Osteoblast (primary cell): ENCODE measurements around the gene PCGF5. TPM values are rescaled to one million over a fixed set of nuclear protein-coding genes. Genes with fewer than 3 reads are reported as not detected.
"Not testable (repeated sequence)": the region's sequence is repeated elsewhere in the genome, so short reads cannot be mapped to it uniquely, and the experiment has no call there.

ENCODE experiments used
- DNase-seq: peaks from one replicate; pipeline ENCODE4 v3.0.0; 2011; ENCODE audit warnings: low spot score, mixed read lengths; ENCODE audit not compliant: insufficient read length; ENCODE audit errors: missing footprints
- H2AFZ ChIP-seq: 2 replicates; pipeline ENCODE4 v1.6.0; 2011; ENCODE audit warnings: mild to moderate bottlenecking, low read length
- H3K27ac ChIP-seq: 2 replicates; pipeline ENCODE4 v1.5.1; 2011; ENCODE audit warnings: mild to moderate bottlenecking, low read depth, low read length, moderate library complexity
- H3K27me3 ChIP-seq: 2 replicates; pipeline ENCODE4 v1.6.0; 2012; ENCODE audit warnings: mild to moderate bottlenecking, control low read depth, inconsistent platforms, low read length, moderate library complexity; ENCODE audit not compliant: insufficient read depth
- H3K36me3 ChIP-seq: 2 replicates; pipeline ENCODE4 v1.5.1; 2011; ENCODE audit warnings: mild to moderate bottlenecking, low read length, control low read depth, moderate library complexity; ENCODE audit not compliant: insufficient read depth
- H3K4me1 ChIP-seq: 2 replicates; pipeline ENCODE4 v1.5.1; 2011; ENCODE audit warnings: mild to moderate bottlenecking, low read length, control low read depth, moderate library complexity; ENCODE audit not compliant: insufficient read depth
- H3K4me2 ChIP-seq: 2 replicates; pipeline ENCODE4 v1.6.0; 2011; ENCODE audit warnings: mild to moderate bottlenecking, low read length; ENCODE audit not compliant: insufficient read depth
- H3K4me3 ChIP-seq: fragments of 200-600 bp; sonication (generic); 3 replicates; pipeline ENCODE4 v1.5.1; 2012; ENCODE audit warnings: mild to moderate bottlenecking, low read length, inconsistent platforms; ENCODE audit not compliant: insufficient read depth
- H3K79me2 ChIP-seq: 2 replicates; pipeline ENCODE4 v1.6.0; 2012; ENCODE audit warnings: mild to moderate bottlenecking, low read length, control low read depth, inconsistent platforms; ENCODE audit not compliant: insufficient read depth
- H3K9me3 ChIP-seq: 2 replicates; pipeline ENCODE4 v1.5.1; 2011; ENCODE audit warnings: low read depth, low read length, control low read depth
- H4K20me1 ChIP-seq: 2 replicates; pipeline ENCODE4 v1.6.0; 2012; ENCODE audit warnings: mild to moderate bottlenecking, low read length, control low read depth; ENCODE audit not compliant: insufficient read depth
- total RNA-seq: library from RNA; depleted of rRNA; stranded (reverse); fragments of >200 nt; gene quantifications from 2 replicates; pipeline ENCODE4 v1.2.3, GENCODE V29; 2012
- TF ChIP-seq, protein P1 (sequence below): IDR thresholded peaks from 2 replicates; pipeline ENCODE4 v1.5.1; 2011; ENCODE audit warnings: mild to moderate bottlenecking, low read depth, low read length, moderate library complexity; ENCODE audit errors: extremely low read depth

PCGF5 gene
- total RNA-seq, 1 donor, result 99.2 TPM

DNA sequence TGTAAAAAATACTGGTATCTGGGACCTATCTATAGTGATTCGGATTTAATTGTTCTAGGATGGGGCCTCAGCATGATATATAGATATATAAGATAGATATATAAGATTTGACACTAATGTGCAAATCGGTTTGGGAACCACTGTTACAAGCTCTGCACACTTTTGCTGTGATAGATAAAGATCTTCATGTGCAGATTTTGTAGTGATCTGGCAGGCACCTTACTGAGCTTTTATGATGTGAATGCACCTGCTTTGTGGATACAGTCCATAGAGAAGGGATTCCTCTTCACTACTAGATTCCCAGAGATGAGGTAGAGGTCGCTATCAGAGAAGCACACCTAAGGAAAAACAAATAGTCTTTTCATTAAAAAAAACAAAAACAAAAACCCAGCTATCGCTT lies 33.3 kb upstream of the PCGF5 start:
- Histone ChIP-seq H3K36me3 (no peaks in the 10 kb centered on the region), H3K79me2 (peaks cover 74% of the 10 kb centered on the region), H3K4me2 (no peak overlapping the region), H3K4me1 (peaks cover 37% of the 10 kb centered on the region), H3K27me3 (no peaks in the 10 kb centered on the region), H3K4me3 (no peak overlapping the region), H4K20me1 (no peaks in the 10 kb centered on the region), H3K27ac (no peak overlapping the region), H3K9me3 (no peaks in the 10 kb centered on the region), H2AFZ (no peak overlapping the region)
- DNase-seq, result no peak
- TF ChIP-seq, protein P1, sequence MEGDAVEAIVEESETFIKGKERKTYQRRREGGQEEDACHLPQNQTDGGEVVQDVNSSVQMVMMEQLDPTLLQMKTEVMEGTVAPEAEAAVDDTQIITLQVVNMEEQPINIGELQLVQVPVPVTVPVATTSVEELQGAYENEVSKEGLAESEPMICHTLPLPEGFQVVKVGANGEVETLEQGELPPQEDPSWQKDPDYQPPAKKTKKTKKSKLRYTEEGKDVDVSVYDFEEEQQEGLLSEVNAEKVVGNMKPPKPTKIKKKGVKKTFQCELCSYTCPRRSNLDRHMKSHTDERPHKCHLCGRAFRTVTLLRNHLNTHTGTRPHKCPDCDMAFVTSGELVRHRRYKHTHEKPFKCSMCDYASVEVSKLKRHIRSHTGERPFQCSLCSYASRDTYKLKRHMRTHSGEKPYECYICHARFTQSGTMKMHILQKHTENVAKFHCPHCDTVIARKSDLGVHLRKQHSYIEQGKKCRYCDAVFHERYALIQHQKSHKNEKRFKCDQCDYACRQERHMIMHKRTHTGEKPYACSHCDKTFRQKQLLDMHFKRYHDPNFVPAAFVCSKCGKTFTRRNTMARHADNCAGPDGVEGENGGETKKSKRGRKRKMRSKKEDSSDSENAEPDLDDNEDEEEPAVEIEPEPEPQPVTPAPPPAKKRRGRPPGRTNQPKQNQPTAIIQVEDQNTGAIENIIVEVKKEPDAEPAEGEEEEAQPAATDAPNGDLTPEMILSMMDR, result no peak

DNA sequence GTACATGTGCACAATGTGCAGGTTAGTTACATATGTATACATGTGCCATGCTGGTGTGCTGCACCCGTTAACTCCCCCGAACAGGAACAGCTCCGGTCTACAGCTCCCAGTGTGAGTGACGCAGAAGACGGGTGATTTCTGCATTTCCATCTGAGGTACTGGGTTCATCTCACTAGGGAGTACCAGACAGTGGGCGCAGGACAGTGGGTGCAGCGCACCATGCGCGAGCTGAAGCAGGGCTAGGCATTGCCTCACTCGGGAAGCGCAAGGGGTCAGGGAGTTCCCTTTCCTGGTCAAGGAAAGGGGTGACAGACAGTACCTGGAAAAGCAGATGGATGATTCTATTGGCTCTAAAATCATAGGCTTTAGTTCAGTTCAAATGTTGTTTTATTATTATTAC lies 32.5 kb upstream of the PCGF5 start:
- DNase-seq, H3K27ac ChIP-seq, H4K20me1 ChIP-seq, H3K27me3 ChIP-seq, H3K4me3 ChIP-seq, H2AFZ ChIP-seq, H3K4me2 ChIP-seq, H3K9me3 ChIP-seq, H3K36me3 ChIP-seq: not testable (repeated sequence)
- Histone ChIP-seq H3K79me2 (peaks cover 75% of the 10 kb centered on the region), H3K4me1 (peaks cover 37% of the 10 kb centered on the region)

DNA sequence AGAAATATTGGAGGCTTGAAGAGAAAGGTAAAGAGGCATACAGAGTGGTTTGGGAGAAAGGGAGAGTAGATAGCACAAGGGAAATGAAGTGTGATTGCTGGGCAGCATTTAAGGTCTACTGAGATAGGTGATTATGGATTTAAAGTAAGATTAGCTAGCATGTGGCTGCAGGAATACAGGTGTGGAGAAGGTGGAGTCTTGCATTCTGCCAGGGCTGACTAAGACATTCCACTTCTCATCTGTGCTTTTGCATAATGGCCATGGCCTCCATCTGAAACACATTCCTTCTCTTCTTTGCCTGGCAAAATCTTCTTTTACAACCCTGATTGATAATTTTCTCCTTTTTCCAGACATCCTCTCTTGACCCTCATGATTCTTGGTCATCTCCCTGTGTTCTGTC lies 31.6 kb upstream of the PCGF5 start:
- peaks cover 76% of the 10 kb centered on the region for H3K79me2 ChIP-seq
- H4K20me1 ChIP-seq, result no peaks in the 10 kb centered on the region
- TF ChIP-seq, protein P1, result no peak
- peaks cover 37% of the 10 kb centered on the region for H3K4me1 ChIP-seq
- no peak overlapping the region for H3K4me2 ChIP-seq
- no peaks in the 10 kb centered on the region for H3K27me3 ChIP-seq
- no peak overlapping the region for H3K27ac ChIP-seq
- DNase-seq, result no peak
- H3K36me3 ChIP-seq, result no peaks in the 10 kb centered on the region
- H2AFZ ChIP-seq, result no peak overlapping the region
- H3K9me3 ChIP-seq, result no peaks in the 10 kb centered on the region
- no peak overlapping the region for H3K4me3 ChIP-seq

DNA sequence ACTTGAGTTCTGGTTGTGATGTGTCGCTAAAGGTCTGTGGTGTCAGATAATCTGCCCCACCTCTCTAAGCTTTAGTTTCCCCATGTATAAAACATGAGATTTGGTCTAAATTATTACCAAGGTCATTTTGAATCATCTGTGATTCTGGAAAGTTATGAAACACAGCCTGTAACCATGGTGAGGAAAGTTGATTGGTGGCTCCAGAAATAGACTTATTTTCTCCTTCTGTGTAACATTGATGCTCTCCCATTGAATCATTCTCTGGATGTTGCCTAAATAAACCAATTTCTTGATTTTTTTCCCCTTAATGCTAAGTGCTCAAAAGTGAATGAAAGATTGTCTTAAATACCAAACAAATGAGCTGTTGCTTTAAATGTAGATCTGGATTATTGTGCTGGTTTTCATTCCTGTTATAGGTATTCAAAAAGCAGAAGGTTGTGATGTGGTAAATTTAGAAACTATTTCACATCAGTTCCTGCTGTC lies 30.0 kb upstream of the PCGF5 start:
- TF ChIP-seq, protein P1, result no peak
- Histone ChIP-seq H3K79me2 (peaks cover 70% of the 10 kb centered on the region), H3K27ac (peak overlapping the region; percentile 93), H3K27me3 (no peaks in the 10 kb centered on the region), H2AFZ (no peak overlapping the region), H3K9me3 (no peaks in the 10 kb centered on the region), H3K36me3 (no peaks in the 10 kb centered on the region), H4K20me1 (no peaks in the 10 kb centered on the region), H3K4me2 (peak overlapping the region; percentile 40), H3K4me3 (no peak overlapping the region), H3K4me1 (peaks cover 42% of the 10 kb centered on the region)
- peak; percentile 87 for DNase-seq
